GM19438 (cell line): ENCODE results near the gene PTTG1IP.
"Not testable (repeated sequence)": the region's sequence is repeated elsewhere in the genome, so short reads cannot be mapped to it uniquely, and the experiment has no call there.

Source experiments
- ATAC-seq: cut with Tn5 transposase; IDR thresholded peaks from one replicate; pipeline ENCODE4 v1.9.1; 2021; ENCODE audit warnings: low read depth; ENCODE audit not compliant: unreplicated experiment

Gene PTTG1IP

DNA sequence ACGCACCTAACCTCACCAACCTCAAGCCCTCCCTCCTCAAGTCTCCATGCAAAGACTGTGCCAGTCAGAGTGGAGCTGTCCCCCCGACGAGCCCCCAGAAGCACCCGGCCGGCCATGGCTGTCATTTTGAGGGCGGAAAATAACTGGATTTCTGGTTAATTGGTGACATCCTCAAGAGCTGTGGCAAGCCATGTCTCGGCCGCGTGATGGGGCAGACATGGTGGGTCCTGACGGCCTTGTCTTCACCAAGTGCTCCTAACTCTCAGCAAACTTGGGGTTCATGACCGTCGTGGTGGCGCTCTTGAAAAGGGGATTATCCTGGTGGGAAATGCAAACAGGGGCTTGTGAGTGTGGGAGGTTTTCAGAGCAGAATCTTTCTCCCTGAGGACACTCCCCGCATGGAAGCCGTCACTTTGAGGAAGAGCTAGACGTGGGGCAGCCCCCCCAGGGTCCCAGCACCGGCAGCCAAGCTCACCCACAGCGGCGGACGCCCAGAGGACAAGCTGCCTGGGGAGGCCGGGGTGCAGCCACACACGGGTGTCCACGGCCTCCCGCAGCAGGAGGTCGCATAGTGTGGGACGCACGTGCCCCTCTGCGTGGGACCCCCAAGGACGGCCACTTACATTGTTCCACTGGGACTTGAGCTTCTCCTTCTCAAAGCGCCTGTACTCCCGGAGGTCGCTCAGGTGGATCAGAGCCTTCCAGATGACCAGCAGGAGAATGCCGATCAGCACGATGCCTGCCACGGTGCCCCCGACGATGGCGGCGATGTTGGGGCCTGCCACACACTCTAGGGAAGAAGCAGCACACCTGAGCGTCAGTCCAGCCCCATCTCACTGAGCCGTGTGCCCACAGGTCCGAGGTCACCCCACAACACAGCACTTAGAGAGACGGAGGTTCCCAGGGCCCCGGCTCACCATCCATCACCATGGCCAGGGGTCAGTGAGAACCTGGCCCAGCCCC is 12.9 kb upstream of the PTTG1IP start:
- ATAC-seq, result no peak

DNA sequence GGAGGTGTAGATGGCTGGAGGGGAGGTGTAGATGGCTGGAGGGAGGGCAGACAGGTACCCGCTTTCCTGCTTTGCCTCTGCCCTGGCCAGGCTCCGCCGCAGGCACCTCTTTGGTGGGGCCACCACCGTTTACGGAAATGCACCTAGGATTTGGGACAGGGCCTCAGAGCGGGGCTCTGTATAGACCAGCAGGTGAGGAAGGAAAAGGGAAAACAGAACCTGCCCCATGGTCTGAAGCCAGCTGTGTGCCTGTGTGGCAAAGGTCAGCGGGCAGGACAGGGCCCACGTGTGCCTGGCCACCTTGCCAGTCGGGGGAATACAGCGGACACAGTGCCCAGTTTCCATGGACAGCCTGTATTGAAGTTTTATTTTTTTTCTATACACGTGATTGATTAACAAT is 12.1 kb upstream of the PTTG1IP start:
- ATAC-seq, result no peak

DNA sequence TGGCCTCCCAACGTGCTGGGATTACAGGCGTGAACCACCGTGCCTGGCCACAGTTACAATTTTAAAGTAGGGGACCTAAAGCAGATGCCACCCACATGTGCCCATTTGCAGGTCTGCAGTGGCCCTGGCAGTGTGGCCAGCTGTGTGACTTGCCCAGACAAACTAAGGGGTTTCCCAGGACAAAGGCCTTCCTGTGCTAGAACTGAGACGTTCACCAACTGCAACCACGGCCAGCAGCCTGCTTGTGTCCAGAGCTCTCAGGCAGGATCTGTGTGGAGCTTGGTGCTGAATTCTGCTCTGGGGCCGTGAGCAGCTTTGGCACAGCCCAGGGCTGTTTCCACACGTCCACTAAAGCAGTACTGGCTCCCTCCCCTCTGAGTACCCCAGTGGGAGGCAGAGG is 10.6 kb upstream of the PTTG1IP start:
- ATAC-seq, result no peak

DNA sequence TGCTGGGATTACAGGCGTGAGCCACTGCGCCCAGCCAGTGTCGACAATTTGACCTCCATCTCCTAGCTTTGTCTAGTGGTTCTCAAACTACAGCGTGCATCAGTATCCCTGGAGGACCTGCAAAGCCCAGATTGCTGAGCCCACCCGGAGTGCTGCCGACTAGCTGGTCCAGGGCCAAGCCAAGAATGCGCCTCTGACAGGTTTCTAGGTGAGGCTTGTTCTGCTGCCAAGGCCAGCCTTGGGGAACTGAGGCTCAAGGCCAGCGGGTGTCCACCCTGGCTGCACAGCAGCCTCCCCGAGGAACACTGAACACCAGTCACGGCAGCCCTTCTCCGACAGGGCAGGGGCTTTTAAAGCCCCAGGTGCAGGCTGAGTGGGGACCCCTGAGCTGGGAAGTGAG is 9.8 kb upstream of the PTTG1IP start:
- ATAC-seq, result no peak

DNA sequence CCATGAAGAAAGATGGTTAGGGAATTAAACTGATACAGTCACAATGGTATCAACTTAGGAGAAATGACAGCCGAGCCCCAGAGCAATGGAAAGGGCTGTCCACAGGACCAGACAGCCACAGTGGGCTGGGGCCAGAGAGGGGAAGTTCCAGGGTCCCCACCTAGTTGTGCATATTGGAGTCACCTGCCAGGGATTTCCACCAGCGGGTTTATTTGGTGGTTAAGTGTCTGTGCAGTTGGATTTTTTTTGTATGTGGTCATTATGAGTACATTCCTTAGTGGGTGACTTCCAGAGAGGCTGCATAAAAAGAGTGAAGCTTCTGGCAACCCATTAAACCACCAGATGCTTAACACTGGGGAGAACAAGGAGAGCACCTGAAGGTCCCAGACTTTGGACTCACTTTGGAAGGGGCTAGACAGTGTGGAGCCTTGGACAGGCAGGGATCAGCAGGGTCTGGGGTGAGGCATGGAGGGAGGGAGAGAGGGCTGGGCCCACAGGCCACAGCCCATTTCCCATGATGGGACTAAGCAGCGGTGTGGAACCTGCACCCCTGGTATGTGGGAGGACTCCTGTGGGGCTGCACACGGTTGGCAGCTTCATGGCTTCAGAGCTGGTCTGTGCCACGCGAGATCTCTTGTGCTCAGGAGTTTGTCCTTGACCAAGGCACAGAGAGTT is 7.8 kb upstream of the PTTG1IP start:
- no peak for ATAC-seq

DNA sequence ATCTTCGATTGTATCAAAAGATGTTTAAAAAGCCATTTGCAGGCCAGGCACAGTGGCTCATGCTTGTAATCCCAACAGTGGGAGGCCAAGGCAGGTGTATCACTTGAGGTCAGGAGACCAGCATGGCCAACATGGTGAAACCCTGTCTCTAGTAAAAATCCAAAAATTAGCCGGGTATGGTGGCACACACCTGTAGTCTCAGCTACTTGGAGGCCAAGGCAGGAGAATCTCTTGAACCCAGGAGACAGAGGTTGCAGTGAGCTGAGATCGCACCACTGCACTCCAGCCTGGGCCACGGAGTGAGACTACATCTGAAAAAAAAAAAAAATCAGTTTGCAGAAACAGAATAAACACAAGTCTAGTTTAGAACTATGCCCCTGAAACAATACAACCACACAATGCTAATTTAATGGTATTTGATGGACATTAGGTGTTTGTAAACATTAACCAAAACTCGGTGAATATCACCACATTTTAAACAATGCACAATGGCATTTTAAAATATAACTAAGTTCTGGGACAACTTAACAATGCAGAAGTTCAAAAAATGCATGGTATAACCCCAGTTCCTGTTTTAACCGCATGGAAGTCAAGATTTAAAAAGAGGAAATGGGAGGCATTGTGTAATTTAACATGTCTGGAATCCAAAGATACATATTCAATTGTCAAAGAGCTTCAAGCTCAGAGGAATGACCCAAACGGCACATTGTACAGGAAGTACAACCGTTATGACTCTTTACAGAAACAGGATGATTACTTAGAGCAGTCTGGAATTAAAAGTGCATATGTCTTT is 7.1 kb upstream of the PTTG1IP start:
- ATAC-seq, result no peak

DNA sequence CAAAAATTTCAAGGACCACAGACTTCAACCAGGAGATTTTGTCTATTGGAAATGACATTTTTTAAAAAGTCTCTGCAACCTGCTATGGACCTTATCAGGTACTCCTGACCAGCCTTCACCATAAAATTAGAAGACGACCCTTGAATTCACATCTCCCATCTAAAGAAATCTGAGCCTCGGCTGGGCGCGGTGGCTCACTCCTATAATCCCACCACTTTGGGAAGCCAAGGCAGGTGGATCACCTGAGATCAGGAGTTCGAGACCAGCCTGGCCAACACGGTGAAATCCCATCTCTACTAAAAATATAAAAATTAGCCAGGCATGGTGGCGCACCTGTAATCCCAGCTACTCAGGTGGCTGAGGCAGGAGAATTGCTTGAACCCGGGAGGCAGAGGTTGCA is 5.7 kb upstream of the PTTG1IP start:
- not testable (repeated sequence) for ATAC-seq

DNA sequence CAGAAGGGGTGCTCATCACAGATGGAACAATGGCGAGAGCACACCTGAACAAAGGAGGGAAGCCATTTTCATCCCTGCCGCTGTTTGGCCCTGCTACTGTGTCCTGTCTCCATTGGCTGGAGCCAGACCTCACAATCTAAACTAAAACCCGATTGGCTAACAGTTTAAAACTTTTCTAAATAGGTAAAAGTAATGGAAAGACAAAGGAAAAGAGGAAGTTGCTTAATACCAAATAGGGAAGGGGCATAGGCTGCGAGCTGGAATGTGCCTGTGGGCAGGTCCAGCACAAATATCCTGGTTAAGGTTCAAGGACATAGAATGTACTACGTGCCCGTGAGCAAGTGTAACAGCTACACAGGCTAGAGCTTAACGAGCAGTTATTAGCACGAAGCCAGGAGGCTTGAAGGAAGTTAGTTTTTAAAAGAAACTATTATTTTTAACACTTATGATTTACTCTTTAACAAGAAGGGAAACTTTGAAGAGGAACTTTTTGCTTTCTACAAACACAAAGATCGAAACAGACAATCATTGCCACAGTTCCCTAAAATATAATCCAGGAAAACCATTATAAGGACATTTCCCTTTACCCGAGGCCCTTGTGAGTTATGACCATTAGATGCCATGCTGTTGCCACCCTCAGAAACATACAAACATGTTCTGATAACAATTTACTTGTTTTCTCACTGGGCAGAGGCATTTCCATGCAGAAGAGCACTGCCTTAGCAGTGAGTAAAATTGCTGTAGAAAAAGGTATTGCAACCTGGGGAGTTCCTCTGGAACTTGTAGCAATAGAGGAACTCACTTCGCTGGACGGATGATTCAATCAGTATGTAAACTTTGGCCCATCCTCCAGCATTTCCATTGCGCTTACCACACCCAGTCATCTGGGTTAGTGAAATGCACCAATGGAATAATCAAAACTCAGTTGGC is 4.8 kb upstream of the PTTG1IP start:
- ATAC-seq, result no peak

DNA sequence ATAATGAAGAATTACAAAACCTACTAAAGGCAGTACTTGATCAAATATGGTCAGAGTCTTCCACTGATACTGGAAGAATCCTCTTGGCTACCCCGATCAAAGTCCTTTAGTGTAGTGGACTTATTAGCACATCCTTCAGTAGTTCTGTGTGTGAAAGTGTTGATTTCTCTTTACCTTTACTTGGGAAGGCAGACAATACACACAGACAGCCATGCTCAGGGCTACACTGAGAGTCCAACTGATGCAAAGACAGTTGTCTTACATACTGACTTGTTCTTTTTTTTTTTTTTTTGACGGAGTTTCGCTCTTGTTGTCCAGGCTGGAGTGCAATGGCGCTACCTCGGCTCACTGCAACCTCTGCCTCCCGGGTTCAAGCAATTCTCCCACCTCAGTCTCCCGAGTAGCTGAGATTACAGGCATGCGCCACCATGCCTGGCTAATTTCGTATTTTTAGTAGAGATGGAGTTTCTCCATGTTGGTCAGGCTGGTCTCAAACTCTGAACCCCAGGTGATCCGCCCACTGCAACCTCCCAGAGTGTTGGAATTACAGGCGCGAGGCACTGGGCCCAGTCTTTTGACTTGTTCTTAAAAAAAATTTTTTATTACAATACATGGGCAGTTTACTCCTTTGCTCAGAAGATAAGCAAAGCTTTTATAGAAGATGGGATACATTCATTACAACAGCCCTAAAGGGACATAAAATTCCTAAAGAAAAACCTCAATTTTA is 3.5 kb upstream of the PTTG1IP start:
- ATAC-seq, result no peak

DNA sequence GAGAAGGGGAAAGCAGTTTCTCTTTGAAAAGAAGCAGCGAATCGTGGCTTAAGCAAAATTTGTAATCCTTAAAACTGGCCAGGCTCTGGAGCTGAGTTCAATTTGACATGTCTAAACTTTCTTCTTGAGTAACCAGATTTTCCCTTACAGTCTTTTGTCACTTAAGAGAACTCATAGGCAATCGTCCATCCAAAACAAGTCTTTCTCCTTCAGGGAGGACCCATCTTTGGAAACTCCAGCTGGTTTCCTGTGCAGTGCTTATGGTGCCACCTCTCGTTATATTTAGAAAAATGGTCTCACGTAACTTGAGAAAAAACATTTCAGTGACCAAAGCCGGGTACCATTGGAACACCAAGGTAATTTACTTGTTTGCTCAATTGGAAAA is 1.8 kb upstream of the PTTG1IP start:
- no peak for ATAC-seq

DNA sequence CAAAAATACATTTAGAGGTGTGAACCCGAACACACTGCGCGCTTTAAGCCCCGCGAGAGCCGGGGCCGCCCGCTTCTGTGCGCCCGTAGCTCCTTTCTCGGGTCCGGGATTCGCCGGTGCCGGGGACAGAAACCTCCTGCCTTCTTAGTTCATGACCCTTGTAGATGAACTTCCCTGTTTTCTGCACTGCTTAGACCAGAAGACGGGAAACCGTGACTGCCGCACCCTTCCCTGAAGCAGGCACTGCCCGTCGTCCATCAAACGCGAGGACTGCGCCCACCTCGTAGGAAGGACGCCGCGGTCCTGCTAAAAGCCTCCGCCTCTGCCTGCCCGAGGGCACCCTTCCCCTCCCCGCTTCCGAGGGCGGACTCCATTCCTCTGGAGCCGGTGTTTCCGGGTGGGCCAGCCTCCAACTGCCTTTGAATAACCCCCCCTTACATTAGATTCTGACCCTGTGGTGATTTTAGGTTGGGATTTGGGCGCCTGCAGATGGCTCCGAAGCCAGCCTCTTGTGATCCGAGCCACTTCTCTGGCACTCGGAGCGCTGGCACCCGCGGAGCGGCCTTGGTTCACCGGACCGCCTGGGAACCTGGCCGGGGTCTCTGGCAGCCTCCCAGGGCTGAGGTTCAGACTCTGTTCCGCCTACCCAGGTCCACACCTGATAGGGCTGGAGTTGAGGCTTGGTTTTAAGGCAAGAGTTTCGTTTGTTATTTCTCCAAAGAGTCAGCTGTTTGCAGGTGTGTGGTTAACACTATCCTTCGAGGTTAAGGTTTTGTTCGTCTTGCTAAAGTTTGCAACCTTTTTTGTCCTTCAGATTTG is 1.2 kb upstream of the PTTG1IP start:
- ATAC-seq, result no peak

DNA sequence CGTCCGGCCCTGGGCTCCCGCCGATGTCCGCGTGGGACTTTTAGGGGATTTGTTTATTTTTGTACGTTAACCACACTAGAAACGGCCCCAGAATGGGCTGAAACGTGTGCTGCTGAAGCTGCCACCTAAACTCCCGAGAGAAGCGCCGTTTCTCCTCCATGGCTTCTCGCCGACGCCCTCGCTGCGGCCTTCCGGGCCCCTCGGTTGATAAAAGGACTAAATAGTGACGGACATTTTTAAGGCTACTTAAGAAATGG is 678 bp upstream of the PTTG1IP start:
- no peak for ATAC-seq

DNA sequence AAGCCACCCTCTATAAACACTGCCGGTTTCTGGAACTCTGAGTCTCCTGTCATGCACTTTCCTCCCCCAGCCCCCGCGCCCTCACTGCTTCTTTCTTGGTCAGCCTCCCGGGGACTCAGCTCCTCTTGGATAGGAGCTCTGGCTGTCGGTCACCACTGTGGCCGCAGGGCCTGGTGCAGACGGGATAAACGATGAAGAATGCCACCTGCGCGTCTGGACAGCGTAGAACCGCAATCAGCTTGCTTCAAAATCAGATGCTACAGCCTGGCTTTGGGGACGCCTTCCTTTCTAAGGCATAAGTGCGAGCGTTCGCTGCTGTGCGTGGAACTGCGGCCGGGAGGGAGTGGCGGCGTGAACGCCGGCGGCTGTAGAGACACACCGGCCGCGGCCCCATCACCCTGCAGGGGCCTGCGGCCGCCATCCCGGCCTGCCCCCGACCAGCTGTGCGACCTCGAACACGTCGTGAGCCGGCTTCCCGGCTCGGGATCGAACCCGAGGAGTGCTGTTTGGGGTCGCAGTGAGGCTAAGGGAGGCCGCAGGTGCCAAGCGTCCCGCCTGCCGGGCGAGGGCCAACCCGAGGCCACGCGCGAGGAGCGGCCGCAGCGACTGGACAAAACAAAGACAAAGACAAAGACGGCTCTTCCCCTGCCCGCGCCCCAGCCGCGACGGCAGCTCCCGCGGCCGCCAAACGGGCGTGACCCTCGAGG is 688 bp downstream of the PTTG1IP start:
- no peak for ATAC-seq

DNA sequence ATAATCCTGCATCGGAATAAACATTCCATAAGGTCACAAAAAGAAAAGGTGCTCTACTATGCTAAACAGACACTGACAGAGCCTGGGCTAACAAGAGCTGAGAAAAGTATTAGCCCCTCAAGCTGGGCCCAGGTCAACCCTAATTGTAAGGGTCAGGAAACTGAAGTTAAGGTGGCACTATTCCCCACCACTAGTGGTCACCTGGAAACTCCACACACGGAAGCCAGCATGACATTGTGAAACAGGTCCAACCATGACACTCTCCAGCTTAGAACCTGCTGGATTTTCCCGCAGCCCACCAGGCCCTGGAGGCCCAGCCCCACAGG is 1.2 kb downstream of the PTTG1IP start:
- ATAC-seq, result no peak

DNA sequence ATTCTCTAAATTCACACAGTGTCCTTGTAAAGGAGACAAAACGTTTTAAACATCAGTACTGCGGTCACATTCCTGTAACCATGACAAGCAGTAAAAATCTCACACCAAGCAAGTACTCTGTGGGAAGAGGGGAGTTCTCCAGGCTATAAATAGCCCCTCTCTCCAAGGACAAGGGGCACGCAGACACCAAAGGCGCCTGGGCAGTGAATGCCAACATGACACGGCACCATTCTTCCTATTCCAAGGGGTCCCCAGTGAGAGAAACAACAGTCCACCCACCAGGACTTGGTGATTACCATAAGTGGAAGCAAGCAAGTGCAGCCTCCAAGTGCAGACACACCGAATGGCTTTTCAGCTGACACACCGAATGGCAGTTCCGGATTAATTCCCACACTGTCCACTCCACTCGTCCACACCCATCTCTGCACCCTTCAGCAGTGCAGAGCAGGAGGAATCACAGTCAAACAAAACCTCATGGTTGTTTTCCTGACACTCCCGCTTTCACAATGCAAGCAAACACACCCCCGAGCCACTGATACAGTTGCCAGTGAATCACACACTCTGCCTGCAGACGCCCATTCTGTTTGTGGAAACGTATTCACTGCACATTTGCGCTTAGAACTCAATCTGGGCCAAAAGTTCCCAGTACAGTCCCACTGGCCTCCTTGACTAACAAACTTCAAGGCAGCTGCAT is 1.8 kb downstream of the PTTG1IP start:
- no peak for ATAC-seq

DNA sequence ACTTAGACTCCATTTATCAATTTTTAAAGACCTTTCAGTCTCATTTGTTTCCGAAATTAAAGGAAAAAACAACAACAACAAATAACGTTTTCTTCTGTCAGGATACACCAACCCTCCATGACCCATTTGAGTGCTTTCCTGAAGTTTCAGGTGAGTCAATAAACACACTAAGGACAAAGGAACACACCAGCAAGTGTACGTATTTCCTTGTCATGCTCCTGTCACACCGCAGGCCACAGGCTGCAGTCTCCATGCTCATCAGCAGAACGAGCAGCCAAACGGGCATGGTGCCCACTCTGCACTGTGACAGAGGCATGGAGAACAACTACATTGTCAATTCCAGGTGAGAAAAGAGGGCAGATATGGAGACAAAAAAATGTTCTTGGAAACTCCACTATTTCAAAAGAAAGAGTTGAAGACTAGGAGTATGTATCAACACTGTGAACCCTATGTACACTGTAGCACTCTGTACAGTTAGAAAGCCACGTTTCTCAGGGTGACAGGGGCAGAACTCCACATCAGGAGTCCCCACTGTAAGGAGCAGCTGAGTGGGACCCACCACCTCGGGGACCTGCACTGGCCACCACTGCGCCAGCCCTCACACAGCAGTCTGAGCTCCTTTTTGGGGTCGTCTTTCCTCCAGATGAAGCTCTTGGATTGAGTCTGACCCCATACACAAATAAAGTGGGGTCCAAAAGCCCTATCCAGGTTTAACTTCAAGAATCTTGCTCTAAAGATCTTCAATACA is 2.6 kb downstream of the PTTG1IP start:
- no peak for ATAC-seq
